Neural crest cell (in vitro differentiated cells): ENCODE data around the gene PIK3R5. TPM values are rescaled to one million over a fixed set of nuclear protein-coding genes. Genes with fewer than 3 reads are reported as not detected.

Experiments
- DNase-seq: peaks from one replicate; pipeline ENCODE4 v3.0.0; 2021; ENCODE audit warnings: low read depth, mixed read lengths, low spot score
- H3K27ac Mint-ChIP-seq: one replicate; pipeline ENCODE4 v1.8.0; 2021; ENCODE audit warnings: mild to moderate bottlenecking, mixed read lengths; ENCODE audit not compliant: unreplicated experiment
- H3K27me3 Mint-ChIP-seq: 2 replicates; pipeline ENCODE4 v1.8.0; 2021; ENCODE audit warnings: low read depth, mild to moderate bottlenecking, mixed read lengths
- H3K36me3 Mint-ChIP-seq: 2 replicates; pipeline ENCODE4 v1.8.0; 2021; ENCODE audit warnings: low read depth, mild to moderate bottlenecking, mixed read lengths
- H3K4me1 Mint-ChIP-seq: 2 replicates; pipeline ENCODE4 v1.8.0; 2021; ENCODE audit warnings: mixed read lengths
- H3K4me3 Mint-ChIP-seq: one replicate; pipeline ENCODE4 v1.8.0; 2021; ENCODE audit warnings: mild to moderate bottlenecking, mixed read lengths
- H3K9me3 Mint-ChIP-seq: 2 replicates; pipeline ENCODE4 v1.8.0; 2021; ENCODE audit warnings: mixed read lengths
- total RNA-seq: library from RNA; stranded (reverse); gene quantifications from 2 replicates; pipeline ENCODE4 v1.2.1, GENCODE V29; 2021
- TF ChIP-seq, protein P1 (sequence below): fragments of 200-600 bp; sonication (generic); conservative IDR thresholded peaks from 2 replicates; pipeline ENCODE4 v1.5.0; 2021; ENCODE audit warnings: antibody characterized with exemption, mild to moderate bottlenecking

The PIK3R5 gene
- total RNA-seq, 1 donor from 2014 or later = 1.4 TPM

DNA sequence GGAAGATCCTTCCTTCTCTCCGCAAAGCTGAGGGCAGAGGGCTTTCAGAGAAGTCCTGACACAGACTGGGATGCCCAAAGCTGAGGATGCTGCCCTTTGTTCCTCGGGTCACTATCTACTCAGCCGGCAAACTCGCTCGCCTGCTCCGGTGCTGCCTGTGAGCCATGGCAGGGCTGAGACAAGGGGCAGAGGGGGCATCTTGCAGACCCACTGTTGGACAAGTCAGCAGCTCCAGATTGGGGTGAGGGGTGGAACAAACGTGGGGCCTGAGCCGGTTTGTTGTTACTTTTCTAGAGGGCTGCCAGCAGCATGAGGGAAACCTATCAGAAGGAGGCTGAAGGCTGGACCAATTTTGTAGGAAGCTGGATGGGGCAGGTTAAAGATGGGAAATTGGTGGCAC lies 51.0 kb downstream of the PIK3R5 start:
- H3K27me3 Mint-ChIP-seq = peaks cover 16% of the 10 kb centered on the region

DNA sequence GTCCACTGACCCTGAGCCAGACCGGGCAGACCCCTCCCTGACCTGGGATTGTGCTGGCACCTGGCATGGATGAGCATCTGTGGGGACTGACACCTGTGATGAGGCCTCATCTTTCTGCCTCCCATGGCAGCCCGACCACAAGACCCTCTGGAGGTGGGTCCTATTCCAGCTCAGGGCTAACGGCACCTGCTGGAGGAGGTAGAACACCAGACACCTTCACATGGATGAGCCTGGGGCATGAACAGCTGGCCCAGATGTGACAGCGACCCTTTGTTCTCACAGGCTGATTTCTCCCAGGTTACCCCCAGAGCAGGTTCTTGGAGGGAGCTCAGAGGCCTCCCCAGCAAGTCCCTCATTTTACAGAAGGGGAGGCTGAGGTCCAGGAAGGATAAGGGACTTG lies 51.6 kb downstream of the PIK3R5 start:
- H3K4me1 Mint-ChIP-seq = no peaks in the 10 kb centered on the region
- peaks cover 14% of the 10 kb centered on the region for H3K27me3 Mint-ChIP-seq
- peaks cover 3% of the 10 kb centered on the region for H3K36me3 Mint-ChIP-seq
- no peak overlapping the region for H3K27ac Mint-ChIP-seq
- DNase-seq = no peak
- TF ChIP-seq, protein P1, sequence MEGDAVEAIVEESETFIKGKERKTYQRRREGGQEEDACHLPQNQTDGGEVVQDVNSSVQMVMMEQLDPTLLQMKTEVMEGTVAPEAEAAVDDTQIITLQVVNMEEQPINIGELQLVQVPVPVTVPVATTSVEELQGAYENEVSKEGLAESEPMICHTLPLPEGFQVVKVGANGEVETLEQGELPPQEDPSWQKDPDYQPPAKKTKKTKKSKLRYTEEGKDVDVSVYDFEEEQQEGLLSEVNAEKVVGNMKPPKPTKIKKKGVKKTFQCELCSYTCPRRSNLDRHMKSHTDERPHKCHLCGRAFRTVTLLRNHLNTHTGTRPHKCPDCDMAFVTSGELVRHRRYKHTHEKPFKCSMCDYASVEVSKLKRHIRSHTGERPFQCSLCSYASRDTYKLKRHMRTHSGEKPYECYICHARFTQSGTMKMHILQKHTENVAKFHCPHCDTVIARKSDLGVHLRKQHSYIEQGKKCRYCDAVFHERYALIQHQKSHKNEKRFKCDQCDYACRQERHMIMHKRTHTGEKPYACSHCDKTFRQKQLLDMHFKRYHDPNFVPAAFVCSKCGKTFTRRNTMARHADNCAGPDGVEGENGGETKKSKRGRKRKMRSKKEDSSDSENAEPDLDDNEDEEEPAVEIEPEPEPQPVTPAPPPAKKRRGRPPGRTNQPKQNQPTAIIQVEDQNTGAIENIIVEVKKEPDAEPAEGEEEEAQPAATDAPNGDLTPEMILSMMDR = no peak
- no peak overlapping the region for H3K4me3 Mint-ChIP-seq
- H3K9me3 Mint-ChIP-seq = peaks cover 7% of the 10 kb centered on the region

More for the DNA sequence above, 51.0 kb downstream of the PIK3R5 start:
- DNase-seq = no peak
- H3K36me3 Mint-ChIP-seq = peaks cover 3% of the 10 kb centered on the region
- H3K27ac Mint-ChIP-seq = no peak overlapping the region
- H3K4me1 Mint-ChIP-seq = no peaks in the 10 kb centered on the region
- TF ChIP-seq, protein P1 = no peak
- H3K4me3 Mint-ChIP-seq = no peak overlapping the region
- peaks cover 7% of the 10 kb centered on the region for H3K9me3 Mint-ChIP-seq

DNA sequence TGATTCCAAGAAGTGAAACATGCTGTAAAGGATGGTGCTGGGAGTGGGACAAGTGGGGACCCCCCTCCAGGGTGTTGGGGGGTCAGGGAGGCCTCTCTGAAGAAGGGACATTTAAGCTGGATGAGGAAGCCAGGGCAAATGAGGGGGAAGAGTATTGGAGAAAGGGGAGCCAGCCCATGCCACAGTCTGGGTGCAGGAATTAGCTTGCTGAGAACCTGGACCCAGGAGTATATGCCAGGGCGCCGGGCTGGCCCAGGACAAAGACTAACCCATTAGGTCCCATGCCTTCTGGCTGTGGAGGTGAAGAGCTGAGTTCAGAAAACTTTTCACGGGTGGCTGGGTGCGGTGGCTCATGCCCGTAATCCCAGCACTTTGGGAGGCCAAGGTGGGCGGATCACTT lies 52.4 kb downstream of the PIK3R5 start:
- TF ChIP-seq, protein P1 = no peak
- peaks cover 5% of the 10 kb centered on the region for H3K9me3 Mint-ChIP-seq
- no peak for DNase-seq
- no peaks in the 10 kb centered on the region for H3K4me1 Mint-ChIP-seq
- no peak overlapping the region for H3K27ac Mint-ChIP-seq
- H3K4me3 Mint-ChIP-seq = no peak overlapping the region
- peaks cover 19% of the 10 kb centered on the region for H3K27me3 Mint-ChIP-seq
- H3K36me3 Mint-ChIP-seq = peaks cover 3% of the 10 kb centered on the region

DNA sequence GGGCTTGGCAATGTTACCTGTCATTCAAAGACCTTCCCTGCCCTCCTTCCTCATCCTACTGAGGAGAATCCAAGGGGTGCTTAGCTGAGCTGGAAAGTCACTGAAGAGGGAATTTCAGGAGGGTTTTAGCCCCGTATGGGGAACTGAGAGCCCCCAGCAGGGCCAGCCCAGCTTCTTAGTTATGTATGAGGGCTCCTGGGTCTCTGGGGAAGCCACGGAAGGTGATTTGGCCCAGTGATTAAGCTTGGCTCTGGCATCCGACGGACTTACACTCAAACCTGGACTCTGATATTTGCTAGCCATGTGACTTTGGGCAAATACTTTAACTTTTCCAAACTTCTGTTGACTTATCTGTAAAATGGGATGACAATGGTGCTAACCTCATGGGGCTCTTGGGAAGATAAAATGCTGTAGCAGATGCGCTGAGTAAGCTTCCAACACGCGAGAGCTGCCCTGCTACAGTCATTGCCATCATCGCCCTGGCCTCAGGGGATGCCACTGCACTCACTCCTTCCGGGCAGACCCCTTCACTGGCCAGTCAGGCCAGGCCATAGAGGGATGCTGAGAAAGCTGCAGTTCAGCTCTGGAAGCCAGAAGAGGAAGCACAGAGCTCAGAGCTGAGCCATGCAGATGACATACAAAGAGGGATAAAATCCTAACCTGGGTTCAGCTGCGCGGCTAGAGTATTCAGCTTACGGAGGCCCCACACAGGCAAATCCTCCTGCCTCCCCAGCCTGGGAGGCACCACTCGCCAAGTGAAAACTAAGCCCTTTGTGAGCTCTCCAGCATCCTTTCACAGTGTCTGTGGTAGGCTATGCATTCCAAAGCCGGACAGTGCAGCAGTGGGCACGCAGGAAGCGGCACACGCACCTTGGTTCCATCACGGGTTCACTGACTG lies 53.2 kb downstream of the PIK3R5 start:
- peaks cover 3% of the 10 kb centered on the region for H3K36me3 Mint-ChIP-seq
- H3K27ac Mint-ChIP-seq = peak overlapping the region; percentile 57
- H3K4me3 Mint-ChIP-seq = no peak overlapping the region
- H3K9me3 Mint-ChIP-seq = peaks cover 4% of the 10 kb centered on the region
- TF ChIP-seq, protein P1 = no peak
- peaks cover 22% of the 10 kb centered on the region for H3K27me3 Mint-ChIP-seq
- no peaks in the 10 kb centered on the region for H3K4me1 Mint-ChIP-seq
- no peak for DNase-seq

DNA sequence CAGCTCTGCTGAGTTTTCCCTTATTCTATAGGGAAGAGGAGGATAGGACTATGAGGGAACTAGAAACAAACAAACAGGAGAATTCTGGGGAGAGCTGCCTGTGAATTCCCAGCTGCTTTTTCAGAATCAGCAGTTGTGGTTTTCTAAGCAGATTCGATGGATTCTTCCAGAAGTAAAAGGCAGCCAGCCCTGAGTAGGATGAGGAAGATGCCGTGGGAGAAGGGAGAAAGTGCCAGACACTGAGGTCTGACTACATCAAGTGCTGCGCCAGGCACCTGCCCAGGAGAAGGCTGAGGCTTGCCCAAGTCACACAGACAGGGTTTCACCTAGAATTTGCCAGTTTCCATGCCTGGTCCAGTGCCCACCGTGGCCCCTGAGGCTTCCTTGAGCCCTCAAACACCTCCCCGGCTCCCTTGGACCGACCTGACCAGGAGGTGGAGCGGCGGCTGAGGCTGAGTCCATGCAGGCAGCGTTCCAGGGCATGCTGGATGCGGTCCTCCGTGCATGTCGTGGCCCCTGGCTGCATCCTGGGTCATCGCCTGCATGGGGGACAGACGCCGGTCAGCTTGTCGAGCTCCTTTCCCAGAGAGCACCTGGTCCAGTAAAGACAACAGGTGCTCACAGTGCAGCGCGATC lies 54.4 kb downstream of the PIK3R5 start:
- Mint-ChIP-seq H3K9me3 (no peaks in the 10 kb centered on the region), H3K4me1 (no peaks in the 10 kb centered on the region), H3K36me3 (no peaks in the 10 kb centered on the region), H3K27me3 (peaks cover 19% of the 10 kb centered on the region), H3K4me3 (no peak overlapping the region), H3K27ac (no peak overlapping the region)
- TF ChIP-seq, protein P1 = no peak
- DNase-seq = no peak
